CD4-positive, alpha-beta T cell (primary cell): ENCODE results near the gene CXCR5. TPM values are rescaled to one million over a fixed set of nuclear protein-coding genes. Genes with fewer than 3 reads are reported as not detected.

Source experiments
- ATAC-seq: fragments of 200-7000 bp; cut with Tn5 transposase; one replicate; pipeline ENCODE4 v1.10.0; 2022; ENCODE audit warnings: mild to moderate bottlenecking; ENCODE audit not compliant: poor library complexity
- CTCF ChIA-PET: fragments of 350-600 bp; sonication (Branson Sonifier 250); formaldehyde crosslinking; loops from one replicate; lab custom pipeline; 2021; ENCODE audit warnings: antibody characterized with exemption, inconsistent platforms; lab: Charles Lee
- POLR2A ChIA-PET: fragments of 350-600 bp; sonication (Branson Sonifier 250); formaldehyde crosslinking; loops from one replicate; lab custom pipeline; 2021; ENCODE audit warnings: antibody characterized with exemption, inconsistent platforms; lab: Charles Lee
- DNase-seq, 14 experiments: peaks; one replicate each; pipeline ENCODE4 v3.0.0-alpha.2; 2013 to 2020; ENCODE audit warnings: mixed read lengths in 2 of 14
- H3K27ac ChIP-seq, 2 donors: one replicate each; pipeline versions ENCODE4 v1.5.1 to v1.7.0; 2013; ENCODE audit warnings: low read length in 2 of 2, low read depth in 1 of 2, mild to moderate bottlenecking in 1 of 2
- H3K27me3 ChIP-seq, 2 experiments: 1 replicate in 1 of 2; 2 replicates in 1 of 2; pipeline versions ENCODE4 v1.6.1 to v1.7.0; 2013; ENCODE audit warnings: low read length in 2 of 2, control low read depth in 1 of 2, mild to moderate bottlenecking in 1 of 2, moderate library complexity in 1 of 2; ENCODE audit not compliant: insufficient read depth in 2 of 2, control insufficient read depth in 1 of 2
- H3K36me3 ChIP-seq: one replicate; pipeline ENCODE4 v1.6.1; 2013; ENCODE audit warnings: low read length, control low read depth; ENCODE audit not compliant: insufficient read depth
- H3K4me1 ChIP-seq: one replicate; pipeline ENCODE4 v1.6.1; 2013; ENCODE audit warnings: low read length, control low read depth; ENCODE audit not compliant: insufficient read depth
- H3K4me3 ChIP-seq: one replicate; pipeline ENCODE4 v1.5.1; 2013; ENCODE audit warnings: mild to moderate bottlenecking, low read length, moderate library complexity
- H3K9me3 ChIP-seq, 2 experiments: 1 replicate in 1 of 2; 2 replicates in 1 of 2; pipeline versions ENCODE4 v1.6.1 to v1.7.0; 2013; ENCODE audit warnings: low read length in 2 of 2, mild to moderate bottlenecking in 2 of 2, control low read depth in 1 of 2, moderate library complexity in 1 of 2; ENCODE audit not compliant: control insufficient read depth in 1 of 2, insufficient read depth in 1 of 2
- H3K27ac Mint-ChIP-seq: one replicate; pipeline ENCODE4 v1.8.0; 2020; ENCODE audit warnings: mixed read lengths
- H3K27me3 Mint-ChIP-seq: one replicate; pipeline ENCODE4 v1.8.0; 2021; ENCODE audit warnings: mixed read lengths
- H3K36me3 Mint-ChIP-seq: one replicate; pipeline ENCODE4 v1.8.0; 2021; ENCODE audit warnings: low read depth, mixed read lengths
- H3K4me1 Mint-ChIP-seq: one replicate; pipeline ENCODE4 v1.8.0; 2021; ENCODE audit warnings: low read depth, mixed read lengths
- H3K4me3 Mint-ChIP-seq: one replicate; pipeline ENCODE4 v1.8.0; 2020; ENCODE audit warnings: mild to moderate bottlenecking, mixed read lengths
- H3K9me3 Mint-ChIP-seq: one replicate; pipeline ENCODE4 v1.8.0; 2020; ENCODE audit warnings: mixed read lengths
- CTCF ChIP-seq: fragments of 200-600 bp; IDR thresholded peaks from one replicate; pipeline ENCODE4 v1.8.0; 2022; ENCODE audit warnings: antibody characterized with exemption, mild to moderate bottlenecking
- intact Hi-C, 2 experiments: fragments of 100-400 bp; cut with DNase I in 1 of 2; cut with micrococcal nuclease in 1 of 2; formaldehyde crosslinking; loops; one replicate each; pipeline versions ENCODE4 v1.15.1 to v1.9.0; 2023 to 2025; cut with DNase I, micrococcal nuclease
- total RNA-seq, 174 experiments: library from RNA in 2 of 174; stranded (reverse) in 2 of 174; gene quantifications; one replicate each; pipeline ENCODE4 v1.2.3 and lab custom pipeline; 2021 to 2026

The CXCR5 gene
- total RNA-seq, 2 experiments from 2014 or later = 13.2 to 14.3 TPM

GRCh38 chr11:118908901-118909618 is 25.4 kb downstream of the CXCR5 start:
- peak overlapping the region; percentile 100 for H3K27ac Mint-ChIP-seq
- DNase-seq (peak in 3 of 14 experiments; percentile 4 to 53 (median 50)), ATAC-seq (no peak)
- Histone ChIP-seq H3K36me3 (peaks cover 57% of the 10 kb centered on the region), H3K4me3 (no peak overlapping the region), H3K27me3 (no peaks in the 10 kb centered on the region), H3K27ac (peak overlapping the region; percentile 73 to 96), H3K9me3 (no peaks in the 10 kb centered on the region), H3K4me1 (peaks cover 77% of the 10 kb centered on the region)
- H3K9me3 Mint-ChIP-seq = no peaks in the 10 kb centered on the region
- intact Hi-C loops = loop anchor here in 1 of 2 experiments (1.0 kb wide), 1 partner anchor 17 kb away; no protein-coding TSS in a partner anchor
- ChIA-PET POLR2A (interaction anchor here (0.7 to 10.4 kb wide), 9 partner anchors 15 to 564 kb away, joined by 3 to 157 read pairs (median 3); partner anchors contain the start of genes CENATAC, DDX6, UPK2 and VPS11), CTCF (interaction anchor here (1.2 to 2.7 kb wide), 5 partner anchors 19 to 219 kb away, joined by 3 to 10 read pairs (median 5); partner anchors contain the start of genes DDX6 and UPK2)
- peaks cover 54% of the 10 kb centered on the region for H3K36me3 Mint-ChIP-seq
- H3K4me3 Mint-ChIP-seq = peak overlapping the region; percentile 82
- H3K27me3 Mint-ChIP-seq = no peaks in the 10 kb centered on the region
- H3K4me1 Mint-ChIP-seq = peaks cover 59% of the 10 kb centered on the region
- TF ChIP-seq CTCF = no peak

GRCh38 chr11:118909619-118910308 is 26.1 kb downstream of the CXCR5 start:
- Mint-ChIP-seq H3K27me3 (no peaks in the 10 kb centered on the region), H3K4me1 (peaks cover 66% of the 10 kb centered on the region), H3K27ac (peak overlapping the region; percentile 100), H3K9me3 (no peaks in the 10 kb centered on the region), H3K36me3 (peaks cover 56% of the 10 kb centered on the region), H3K4me3 (peak overlapping the region; percentile 82)
- H3K27me3 ChIP-seq = no peaks in the 10 kb centered on the region
- POLR2A ChIA-PET = interaction anchor here (0.9 to 10.4 kb wide), 12 partner anchors 16 to 565 kb away, joined by 3 to 157 read pairs (median 3); partner anchors contain the start of genes CENATAC, DDX6, UPK2 and VPS11
- peaks cover 50% of the 10 kb centered on the region for H3K36me3 ChIP-seq
- no peak for TF ChIP-seq CTCF
- H3K4me3 ChIP-seq = peak overlapping the region; percentile 5
- peaks cover 81% of the 10 kb centered on the region for H3K4me1 ChIP-seq
- no peaks in the 10 kb centered on the region for H3K9me3 ChIP-seq
- peak in 2 of 14 experiments; percentile 9 to 45 for DNase-seq
- intact Hi-C loops = no loop called here
- CTCF ChIA-PET = interaction anchor here (0.7 to 3.8 kb wide), 7 partner anchors 16 to 220 kb away, joined by 3 to 42 read pairs (median 4); partner anchors contain the start of genes BCL9L and UPK2
- H3K27ac ChIP-seq = peak overlapping the region; percentile 73 to 96
- no peak for ATAC-seq
